Epidermal melanocyte (primary cell): ENCODE results near the gene GIMAP4.
"Not testable (repeated sequence)": the region's sequence is repeated elsewhere in the genome, so short reads cannot be mapped to it uniquely, and the experiment has no call there.

ENCODE experiments used
- DNase-seq: peaks from one replicate; pipeline ENCODE4 v3.0.0; 2011; ENCODE audit warnings: low spot score; ENCODE audit not compliant: insufficient read length

The GIMAP4 gene

DNA sequence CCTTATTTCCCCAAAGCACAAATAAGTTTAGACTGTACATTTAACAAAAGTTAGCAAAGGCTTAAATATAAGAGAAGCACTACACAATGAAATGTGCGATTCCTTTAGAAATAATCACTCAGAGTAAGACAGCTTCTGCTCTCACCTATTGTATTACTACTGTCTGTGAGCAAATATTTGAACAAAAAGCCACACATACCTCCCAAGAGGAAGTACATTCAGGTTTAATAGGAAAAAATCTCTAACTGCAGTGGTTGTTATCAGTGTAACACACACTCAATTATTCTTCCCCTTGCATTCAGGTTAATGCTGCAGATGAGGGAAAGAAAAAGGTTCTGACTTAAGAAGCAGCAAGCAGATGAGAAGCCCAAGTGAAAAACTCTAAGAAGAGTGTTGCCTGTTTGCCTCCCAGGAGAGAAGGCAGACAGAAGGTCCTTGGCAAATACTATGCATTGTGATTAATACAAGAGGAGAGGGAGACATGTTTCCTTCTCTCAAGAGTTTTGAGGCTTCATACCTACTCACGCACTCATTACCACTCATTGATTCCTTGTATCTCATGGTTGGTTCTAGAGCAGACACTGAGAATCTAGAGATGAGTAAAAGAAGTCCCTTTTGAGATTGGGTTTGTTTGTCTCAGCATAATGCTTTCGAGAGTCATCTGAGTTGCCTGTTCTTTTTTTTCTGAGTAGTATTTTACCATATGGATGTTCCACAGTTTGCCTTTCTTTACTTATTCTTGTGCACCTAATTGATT is 13.6 kb downstream of the GIMAP4 start:
- no peak for DNase-seq

DNA sequence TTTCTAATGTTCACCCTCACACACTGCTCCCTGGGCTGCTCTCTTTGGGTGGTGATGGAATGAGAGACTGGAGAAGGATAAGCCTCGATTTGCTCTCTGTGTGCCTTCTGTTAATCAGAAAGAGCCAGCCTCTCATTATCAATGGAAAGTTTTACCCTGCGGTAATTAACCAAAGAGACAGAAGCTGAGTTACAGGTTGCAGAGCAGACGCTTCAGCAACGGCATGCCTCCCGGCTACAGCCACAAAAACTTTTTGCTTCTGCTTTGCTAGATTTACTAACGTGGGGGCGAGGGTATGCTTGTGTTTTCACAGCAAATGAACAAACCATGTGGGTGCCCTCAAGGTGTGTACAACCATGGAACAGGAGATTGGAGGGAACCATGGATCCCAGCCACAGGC is 18.0 kb downstream of the GIMAP4 start:
- no peak for DNase-seq

DNA sequence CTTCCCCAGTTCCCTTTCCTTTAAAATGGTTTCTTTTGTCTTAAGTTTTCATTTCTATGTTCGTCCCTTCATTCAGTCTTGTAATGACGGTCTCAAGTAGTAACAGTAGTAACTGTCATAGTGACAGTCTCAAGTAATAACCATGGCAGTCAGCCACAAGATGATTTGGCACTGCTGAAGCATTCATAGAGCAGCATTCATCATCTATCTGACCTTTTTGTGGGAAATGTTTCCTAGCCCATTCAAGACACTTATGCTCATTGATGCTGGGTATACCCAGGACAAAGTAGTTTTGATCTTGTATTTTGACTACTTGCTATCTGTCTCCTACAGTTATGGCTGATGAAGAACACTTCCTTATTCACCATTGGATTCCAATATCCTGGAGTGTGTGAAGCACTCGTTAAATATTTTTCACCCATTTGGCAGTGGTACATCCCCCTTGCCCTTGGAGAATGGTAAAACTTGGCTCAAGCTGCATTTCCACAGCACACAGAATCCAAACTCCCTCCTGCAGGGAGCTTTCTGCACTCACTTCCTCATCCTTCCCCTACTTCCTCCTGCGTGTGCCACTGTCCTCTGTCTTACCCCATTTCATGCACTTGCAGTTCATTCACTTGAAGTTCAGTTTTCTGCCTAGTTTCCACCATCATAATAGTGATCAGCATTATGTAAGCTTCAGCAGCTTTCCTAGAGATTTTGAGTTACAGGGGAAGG is 19.0 kb downstream of the GIMAP4 start:
- DNase-seq = no peak

DNA sequence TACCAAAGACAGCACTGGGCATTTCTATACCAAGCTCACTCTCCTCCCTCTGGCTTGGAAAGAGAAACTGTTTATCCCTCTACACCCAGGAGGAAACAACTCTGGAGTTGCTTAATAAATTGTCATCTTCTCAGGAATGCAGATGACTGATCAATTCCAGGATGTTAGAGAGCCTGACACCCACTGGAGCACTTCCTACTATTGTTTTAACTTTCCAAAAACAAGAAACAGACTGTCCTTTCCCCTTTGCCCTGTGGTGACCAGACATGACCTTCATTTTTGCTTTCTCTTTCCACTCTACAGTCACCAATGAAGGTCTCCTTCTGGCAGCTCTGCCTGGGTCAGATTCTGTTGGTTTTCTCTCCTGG is 19.6 kb downstream of the GIMAP4 start:
- DNase-seq = no peak

DNA sequence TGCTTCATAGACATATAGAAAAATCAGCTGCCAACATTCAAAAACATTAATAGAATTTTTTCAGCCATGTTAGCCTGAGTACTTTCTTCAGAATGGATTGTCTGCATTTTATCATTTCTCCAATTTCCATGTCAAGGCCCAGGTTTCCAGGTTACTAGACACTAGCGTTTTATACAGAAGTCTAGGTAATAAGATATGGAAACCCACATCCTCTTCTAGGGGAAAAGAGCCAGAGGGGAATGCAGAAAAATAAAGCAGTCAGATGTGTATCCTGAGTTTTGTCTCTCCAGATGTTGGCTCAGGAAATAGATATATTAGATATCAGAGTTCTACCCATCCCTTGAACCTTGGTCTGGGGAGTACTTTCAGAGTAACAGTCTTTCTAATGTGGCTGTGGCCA is 20.4 kb downstream of the GIMAP4 start:
- no peak for DNase-seq

DNA sequence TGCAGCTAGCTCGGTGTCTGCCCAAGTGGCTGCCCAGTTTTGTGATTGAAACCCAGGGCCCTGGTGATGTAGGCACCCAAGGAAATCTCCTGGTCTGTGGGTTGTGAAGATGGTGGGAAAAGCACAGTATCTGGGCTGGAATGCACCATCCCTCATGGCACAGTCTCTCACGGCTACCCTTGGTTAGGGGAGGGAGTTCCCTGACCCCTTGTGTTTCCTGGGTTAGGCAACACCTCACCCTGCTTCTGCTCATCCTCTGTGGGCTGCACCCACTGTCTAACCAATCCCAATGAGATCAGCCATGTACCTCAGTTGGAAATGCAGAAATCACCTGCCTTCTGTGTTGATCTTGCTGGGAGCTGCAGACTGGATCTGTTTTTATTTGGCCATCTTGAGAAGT is 27.6 kb downstream of the GIMAP4 start:
- DNase-seq = no peak

DNA sequence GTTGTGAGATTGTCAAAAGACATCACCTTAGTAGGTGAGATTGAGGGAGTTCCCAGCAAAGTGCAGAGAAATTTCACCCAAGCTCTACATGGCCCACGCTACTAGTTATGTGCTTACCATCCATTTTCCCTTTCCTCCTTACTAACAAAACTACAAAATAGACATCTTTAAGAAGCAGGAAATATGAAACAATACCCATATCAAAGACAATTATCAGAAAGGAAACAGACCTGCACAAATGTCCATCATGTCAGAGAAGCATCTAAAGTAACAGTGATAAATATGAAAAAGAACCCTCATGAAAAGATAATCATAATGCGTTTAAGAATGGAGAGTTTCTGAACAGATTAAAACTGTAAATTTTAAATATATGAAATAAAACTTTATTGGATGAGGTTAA is 28.2 kb downstream of the GIMAP4 start:
- no peak for DNase-seq

DNA sequence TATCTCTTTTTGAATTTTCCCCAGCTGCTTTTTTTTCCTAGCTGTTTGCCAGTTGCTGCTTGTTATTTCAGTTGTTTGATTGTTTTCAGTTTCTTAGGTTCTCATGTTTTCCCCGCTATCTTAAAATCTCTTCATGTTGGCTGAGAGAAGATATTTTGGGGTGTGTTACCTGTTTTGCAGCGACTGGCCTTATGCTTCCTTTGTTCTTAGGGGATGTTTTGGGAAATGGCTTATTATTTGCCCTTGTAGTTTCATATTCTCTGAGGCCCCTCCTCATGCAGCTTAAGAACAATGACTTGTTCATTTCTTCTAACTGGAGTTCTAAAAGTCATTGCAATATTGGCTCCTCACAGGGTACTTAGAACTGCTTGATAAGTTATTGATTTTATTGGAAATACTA is 36.4 kb downstream of the GIMAP4 start:
- DNase-seq = not testable (repeated sequence)

DNA sequence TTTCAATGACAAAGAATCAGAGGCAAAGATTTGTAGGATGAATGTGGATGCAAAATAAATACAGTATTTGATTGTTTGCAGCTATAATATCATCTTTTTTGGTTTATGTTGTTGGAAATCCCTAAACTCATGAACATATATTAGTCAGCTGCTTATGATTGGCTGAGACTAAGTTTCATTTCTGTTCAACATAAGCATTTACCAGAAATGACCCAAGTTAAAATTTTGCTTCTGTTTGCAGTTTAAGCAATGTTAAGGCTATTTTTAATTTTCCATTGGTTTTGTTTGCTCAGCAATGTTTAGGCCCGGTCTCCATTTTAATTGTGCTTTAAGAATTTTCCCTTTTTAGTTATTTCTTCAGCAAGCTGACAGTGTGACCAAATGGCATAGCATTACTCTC is 43.0 kb downstream of the GIMAP4 start:
- DNase-seq = no peak

DNA sequence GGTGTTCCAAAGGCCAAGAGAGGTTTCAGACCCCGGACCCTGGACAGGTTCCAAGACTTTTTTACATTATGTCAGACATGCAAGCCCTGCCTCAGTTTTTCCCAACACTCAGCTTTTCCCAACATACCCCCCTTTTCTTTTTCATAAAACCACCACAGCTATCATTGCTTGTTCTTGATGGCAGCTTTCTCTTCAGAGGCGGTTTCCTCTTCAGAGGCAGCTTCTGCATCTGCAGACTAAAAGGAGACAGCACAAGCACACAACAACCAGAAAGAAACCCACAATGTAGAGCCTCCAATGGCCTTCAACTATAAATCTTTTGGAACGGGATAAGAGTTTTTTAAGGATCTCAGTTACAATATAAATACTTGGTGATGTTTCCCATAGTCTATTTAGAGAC is 45.7 kb downstream of the GIMAP4 start:
- no peak for DNase-seq

DNA sequence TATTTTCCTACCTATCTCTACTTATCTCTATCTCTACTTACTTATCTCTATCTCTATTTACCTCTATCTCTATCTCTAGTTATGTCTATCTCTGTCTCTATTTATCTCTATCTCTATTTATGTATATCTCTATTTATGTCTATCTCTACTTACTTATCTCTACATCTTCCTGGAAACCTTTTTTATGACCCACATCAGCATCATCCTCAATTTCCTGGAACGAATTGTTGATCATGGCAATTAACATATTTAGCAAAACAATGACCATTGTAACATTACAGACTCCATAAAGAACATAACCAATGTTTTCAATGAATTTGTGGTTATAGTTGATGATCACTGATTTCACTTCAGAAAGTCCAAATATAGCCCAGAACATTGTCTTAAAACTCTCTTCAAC is 46.7 kb downstream of the GIMAP4 start:
- DNase-seq = no peak

DNA sequence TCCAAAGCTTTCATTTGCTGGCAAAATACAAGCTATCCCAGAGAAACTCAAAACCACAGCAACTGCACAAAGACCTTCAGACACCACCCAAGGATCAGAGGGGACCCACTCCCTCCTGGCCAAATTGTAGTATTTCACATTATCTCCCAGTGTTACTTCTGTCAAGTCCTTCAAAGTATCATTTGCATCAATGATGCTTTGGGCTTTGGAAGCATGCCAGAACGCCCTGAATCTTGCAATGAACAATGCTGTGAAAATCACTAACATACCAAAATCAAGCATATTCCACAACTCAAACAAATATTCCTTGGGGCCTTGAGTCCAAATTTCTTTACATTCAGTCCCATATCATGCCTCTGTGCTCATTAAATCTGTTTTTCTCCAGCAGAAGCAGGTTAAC is 47.2 kb downstream of the GIMAP4 start:
- DNase-seq = not testable (repeated sequence)

DNA sequence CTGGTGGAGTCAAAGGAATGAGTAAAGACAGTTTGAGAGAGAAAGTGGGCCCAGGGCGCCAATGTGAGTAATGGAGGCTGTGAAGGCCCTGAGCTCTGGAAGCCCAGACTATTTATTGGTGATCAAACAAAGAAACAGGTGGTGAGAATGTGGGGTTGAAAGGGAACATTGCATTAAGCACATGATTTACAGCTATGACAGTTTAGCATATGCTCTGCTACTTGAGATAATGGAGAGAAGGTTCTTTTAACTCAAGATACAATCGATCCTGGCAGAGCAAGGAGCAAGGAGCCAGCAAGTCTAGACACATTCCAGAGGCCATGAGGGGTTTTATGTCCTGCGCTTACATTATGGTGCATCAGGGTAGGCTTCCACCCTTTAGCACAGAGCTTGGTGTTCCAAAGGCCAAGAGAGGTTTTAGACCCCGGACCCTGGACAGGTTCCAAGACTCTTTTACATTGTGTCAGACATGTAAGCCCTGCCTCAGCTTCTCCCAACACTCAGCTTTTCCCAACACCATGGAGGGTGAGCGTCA is 48.1 kb downstream of the GIMAP4 start:
- DNase-seq = not testable (repeated sequence)

DNA sequence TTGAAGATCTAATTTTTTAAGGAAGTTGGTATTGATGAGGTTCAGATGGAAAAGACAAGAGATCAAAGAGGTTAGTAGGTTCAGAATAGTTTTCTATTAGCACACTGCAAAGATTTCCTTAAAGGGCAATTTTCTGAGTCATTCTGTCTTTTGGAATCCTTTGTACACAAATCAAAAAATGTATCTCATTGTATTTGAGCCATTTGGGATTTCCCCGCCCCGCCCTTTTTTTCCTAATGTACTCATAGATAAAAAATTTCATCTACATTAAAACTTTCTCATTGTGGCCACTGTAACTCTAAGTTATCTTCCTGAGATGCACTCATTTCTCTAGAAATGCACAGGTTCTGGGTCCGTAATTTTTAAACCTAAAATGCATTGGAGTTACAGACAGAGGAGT is 52.9 kb downstream of the GIMAP4 start:
- DNase-seq = no peak

DNA sequence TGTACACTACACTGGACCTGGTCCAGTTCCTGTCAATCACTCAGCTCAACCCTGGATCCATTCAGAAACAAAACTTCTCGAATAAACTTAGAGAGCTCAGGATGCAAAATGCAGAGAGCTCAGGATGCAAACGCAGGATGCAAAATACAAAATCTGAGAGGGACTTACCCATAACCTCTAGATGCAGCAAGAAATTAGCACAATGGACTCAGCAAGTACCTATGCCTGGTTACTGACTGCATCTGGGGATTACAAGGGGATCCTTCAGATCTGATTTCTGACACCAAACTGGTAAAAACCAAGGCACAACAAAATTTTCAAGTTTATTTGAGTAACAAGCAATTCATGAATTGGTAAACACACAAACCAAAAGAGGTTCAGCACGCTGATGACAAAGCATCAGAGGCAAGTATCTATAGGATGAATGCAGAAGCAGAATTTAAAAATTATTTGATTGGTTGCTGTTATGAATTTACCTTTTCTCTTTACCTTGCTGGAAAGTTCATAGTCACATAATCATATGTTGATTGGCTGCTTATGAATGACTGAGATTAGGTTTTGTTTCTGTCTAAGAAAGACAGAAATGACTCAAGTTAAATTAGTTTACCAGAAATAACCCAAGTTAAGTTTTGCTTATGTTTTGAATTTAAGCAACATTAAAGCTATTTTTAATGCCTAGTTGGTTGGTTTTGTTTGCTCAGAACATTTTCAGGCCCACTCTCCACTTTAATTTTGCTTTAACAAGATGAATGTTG is 53.6 kb downstream of the GIMAP4 start:
- DNase-seq = no peak

DNA sequence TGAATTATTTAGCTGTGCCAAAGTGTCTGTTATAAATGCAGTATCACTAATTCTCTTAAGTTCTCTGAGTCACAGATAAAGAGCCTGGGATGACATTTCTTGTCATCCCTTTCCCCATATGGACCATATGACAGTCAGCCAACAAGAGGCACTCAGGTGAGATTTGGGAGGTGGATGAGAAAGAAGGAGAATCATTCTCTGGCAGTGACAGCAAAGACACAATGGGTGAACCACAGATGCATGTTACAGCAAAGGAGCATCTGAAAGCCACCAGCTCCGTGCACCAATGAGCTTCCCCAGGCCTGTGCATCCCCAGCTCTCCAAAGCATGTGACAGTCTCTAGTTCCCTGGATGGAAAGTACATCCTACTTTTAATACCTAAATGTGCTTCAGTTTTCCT is 54.2 kb downstream of the GIMAP4 start:
- DNase-seq = no peak
